Trophoblast cell (in vitro differentiated cells and primary cell): ENCODE results near the gene RPS6KA4.

ENCODE experiments used
- DNase-seq, 2 donors: peaks; one replicate each; pipeline ENCODE4 v3.0.0-alpha.2; 2016
- H2AFZ ChIP-seq: 2 replicates; pipeline ENCODE4 v1.6.1; 2013; ENCODE audit warnings: low read length, moderate library complexity, mild to moderate bottlenecking; ENCODE audit not compliant: insufficient read depth, poor library complexity
- H2AK5ac ChIP-seq: 2 replicates; pipeline ENCODE4 v1.6.1; 2013; ENCODE audit warnings: mild to moderate bottlenecking, low read length
- H2BK120ac ChIP-seq: 2 replicates; pipeline ENCODE4 v1.6.1; 2013; ENCODE audit warnings: low read length, mild to moderate bottlenecking, moderate library complexity; ENCODE audit not compliant: insufficient read depth, poor library complexity
- H2BK12ac ChIP-seq: 2 replicates; pipeline ENCODE4 v1.6.1; 2013; ENCODE audit warnings: mild to moderate bottlenecking, low read length, moderate library complexity
- H2BK5ac ChIP-seq: 2 replicates; pipeline ENCODE4 v1.6.1; 2013; ENCODE audit warnings: low read length, low read depth, moderate library complexity, mild to moderate bottlenecking; ENCODE audit not compliant: poor library complexity
- H3K14ac ChIP-seq: 2 replicates; pipeline ENCODE4 v1.6.1; 2013; ENCODE audit warnings: mild to moderate bottlenecking, low read length
- H3K18ac ChIP-seq: 2 replicates; pipeline ENCODE4 v1.6.1; 2013; ENCODE audit warnings: mild to moderate bottlenecking, low read length
- H3K23ac ChIP-seq: 2 replicates; pipeline ENCODE4 v1.6.1; 2013; ENCODE audit warnings: low read length
- H3K27ac ChIP-seq: 2 replicates; pipeline ENCODE4 v1.5.1; 2013; ENCODE audit warnings: low read depth, mild to moderate bottlenecking, inconsistent platforms, low read length, moderate library complexity
- H3K27me3 ChIP-seq: 2 replicates; pipeline ENCODE4 v1.6.1; 2013; ENCODE audit warnings: inconsistent platforms, mild to moderate bottlenecking, low read length, moderate library complexity; ENCODE audit not compliant: insufficient read depth
- H3K36me3 ChIP-seq, 2 experiments: 1 replicate in 1 of 2; 2 replicates in 1 of 2; pipeline ENCODE4 v1.6.1; 2013; ENCODE audit warnings: low read length in 2 of 2, mild to moderate bottlenecking in 2 of 2, moderate library complexity in 1 of 2; ENCODE audit not compliant: insufficient read depth in 2 of 2, control insufficient read depth in 1 of 2
- H3K4ac ChIP-seq: 2 replicates; pipeline ENCODE4 v1.6.1; 2013; ENCODE audit warnings: low read depth, mild to moderate bottlenecking, low read length, moderate library complexity
- H3K4me1 ChIP-seq, 2 experiments: 1 replicate in 1 of 2; 2 replicates in 1 of 2; pipeline ENCODE4 v1.6.1; 2013; ENCODE audit warnings: low read length in 2 of 2, mild to moderate bottlenecking in 2 of 2, moderate library complexity in 1 of 2; ENCODE audit not compliant: insufficient read depth in 2 of 2, control insufficient read depth in 1 of 2
- H3K4me2 ChIP-seq: 2 replicates; pipeline ENCODE4 v1.6.1; 2013; ENCODE audit warnings: inconsistent platforms, mild to moderate bottlenecking, low read length, moderate library complexity
- H3K4me3 ChIP-seq: 2 replicates; pipeline ENCODE4 v1.5.1; 2013; ENCODE audit warnings: mild to moderate bottlenecking, low read depth, low read length, inconsistent platforms
- H3K79me1 ChIP-seq: one replicate; pipeline ENCODE4 v1.6.1; 2013; ENCODE audit warnings: low read length
- H3K79me2 ChIP-seq: 2 replicates; pipeline ENCODE4 v1.6.1; 2013; ENCODE audit warnings: low read length, mild to moderate bottlenecking; ENCODE audit not compliant: control insufficient read depth, insufficient read depth, poor library complexity
- H3K9ac ChIP-seq: 2 replicates; pipeline ENCODE4 v1.6.1; 2013; ENCODE audit warnings: mild to moderate bottlenecking, low read length
- H3K9me3 ChIP-seq: 2 replicates; pipeline ENCODE4 v1.6.1; 2013; ENCODE audit warnings: low read depth, mild to moderate bottlenecking, control low read depth, inconsistent platforms, low read length; ENCODE audit not compliant: insufficient read depth
- H4K12ac ChIP-seq: 2 replicates; pipeline ENCODE4 v1.6.1; 2013; ENCODE audit warnings: low read depth, mild to moderate bottlenecking, low read length, moderate library complexity
- H4K8ac ChIP-seq: 2 replicates; pipeline ENCODE4 v1.6.1; 2013; ENCODE audit warnings: low read depth, mild to moderate bottlenecking, low read length, moderate library complexity
- H4K91ac ChIP-seq: one replicate; pipeline ENCODE4 v1.6.1; 2013; ENCODE audit warnings: low read depth, mild to moderate bottlenecking, low read length, moderate library complexity
- WGBS: extraction: QIAGEN DNeasy Blood & Tissue Kit; methylation state at CpG from one replicate; pipeline ENCODE4 v1.1.7; 2013; ENCODE audit warnings: missing lambda C conversion rate; ENCODE audit not compliant: insufficient read length, insufficient coverage; ENCODE audit errors: extremely low coverage; 5-methylcytosine and 5-hydroxymethylcytosine counted together

Gene RPS6KA4

DNA sequence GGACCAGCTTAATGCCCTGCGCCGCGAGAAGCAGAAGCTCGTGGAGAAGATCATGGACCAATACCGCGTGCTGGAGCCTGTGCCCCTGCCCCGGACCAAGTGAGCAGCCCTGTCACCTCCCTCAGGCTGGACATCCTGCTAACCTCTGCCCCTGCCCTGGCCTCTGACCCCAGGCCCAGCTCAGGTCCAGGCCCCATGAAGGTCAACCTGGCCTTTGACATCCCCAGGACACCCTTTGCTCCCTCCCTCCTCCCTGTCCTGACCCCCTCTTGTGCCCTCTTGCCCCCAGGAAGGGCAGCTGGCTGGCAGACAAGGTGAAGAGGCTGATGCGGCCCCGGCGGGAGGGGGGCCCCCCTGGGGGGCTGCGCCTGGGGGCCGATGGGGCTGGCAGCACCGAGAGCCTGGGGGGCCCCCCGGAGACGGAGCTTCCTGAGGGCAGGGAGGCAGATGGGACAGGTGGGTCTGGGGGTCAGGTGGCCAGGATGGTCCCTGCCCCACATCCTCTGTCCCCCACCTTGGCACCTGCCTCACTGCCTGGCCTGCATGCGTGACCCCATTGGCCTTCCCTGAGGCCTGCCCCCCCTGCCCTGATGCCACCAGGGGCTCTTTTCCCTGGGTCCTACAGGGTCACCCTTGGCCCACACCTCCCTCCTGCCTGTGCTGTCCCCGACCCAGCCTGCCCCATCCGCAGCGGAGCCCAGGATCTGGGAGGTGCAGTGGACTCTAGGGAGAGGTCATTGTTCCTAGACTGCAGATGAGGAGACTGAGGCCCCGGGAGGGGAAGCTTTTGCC lies 5.1 kb upstream of the RPS6KA4 start:
- Histone ChIP-seq H3K23ac (no peak overlapping the region), H3K27ac (no peak overlapping the region), H2BK120ac (no peak overlapping the region), H4K91ac (no peak overlapping the region), H3K79me2 (peaks cover 5% of the 10 kb centered on the region), H3K36me3 (no peaks in the 10 kb centered on the region), H3K27me3 (no peaks in the 10 kb centered on the region), H2BK5ac (no peak overlapping the region), H2AK5ac (no peak overlapping the region), H2BK12ac (no peak overlapping the region), H3K18ac (no peak overlapping the region), H3K4ac (no peak overlapping the region), H2AFZ (no peak overlapping the region), H3K9me3 (no peaks in the 10 kb centered on the region), H3K4me1 (peaks cover 25 to 28% of the 10 kb centered on the region in 2 experiments), H3K79me1 (peaks cover 24% of the 10 kb centered on the region), H4K12ac (no peak overlapping the region), H3K4me2 (no peak overlapping the region), H3K9ac (no peak overlapping the region), H3K14ac (no peak overlapping the region), H4K8ac (no peak overlapping the region), H3K4me3 (no peak overlapping the region)
- WGBS: no CpG with 5 or more reads among the region's 20 CpGs
- no peak for DNase-seq

- peak overlapping the region; percentile 84 for H2BK12ac ChIP-seq
- H3K4me3 ChIP-seq: no peak overlapping the region
- peak overlapping the region; percentile 54 for H4K12ac ChIP-seq
- peak overlapping the region; percentile 77 for H4K8ac ChIP-seq
- H3K79me2 ChIP-seq: peaks cover 11% of the 10 kb centered on the region
- H2BK5ac ChIP-seq: peak overlapping the region; percentile 55
- no peak overlapping the region for H3K23ac ChIP-seq
- H3K9ac ChIP-seq: no peak overlapping the region
- WGBS: no CpG with 5 or more reads among the region's 23 CpGs
- peak overlapping the region; percentile 81 for H3K18ac ChIP-seq
- peaks cover 29% of the 10 kb centered on the region for H3K79me1 ChIP-seq
- peak overlapping the region; percentile 65 for H3K4ac ChIP-seq
- DNase-seq: peak; percentile 74 to 85
- H4K91ac ChIP-seq: peak overlapping the region; percentile 83
- H3K27me3 ChIP-seq: no peaks in the 10 kb centered on the region
- peak overlapping the region; percentile 17 for H3K4me2 ChIP-seq
- H2BK120ac ChIP-seq: peak overlapping the region; percentile 79
- peaks cover 3% of the 10 kb centered on the region for H3K9me3 ChIP-seq
- peak overlapping the region; percentile 61 for H2AK5ac ChIP-seq
- H3K27ac ChIP-seq: peak overlapping the region; percentile 14
- H3K36me3 ChIP-seq: peaks cover 0 to 4% of the 10 kb centered on the region in 2 experiments
- H3K4me1 ChIP-seq: peaks cover 33 to 39% of the 10 kb centered on the region in 2 experiments
- peak overlapping the region; percentile 67 for H3K14ac ChIP-seq
- peak overlapping the region; percentile 57 for H2AFZ ChIP-seq
Measured at GRCh38 chr11:64355078-64355940, 3.7 kb upstream of the RPS6KA4 start.

DNA sequence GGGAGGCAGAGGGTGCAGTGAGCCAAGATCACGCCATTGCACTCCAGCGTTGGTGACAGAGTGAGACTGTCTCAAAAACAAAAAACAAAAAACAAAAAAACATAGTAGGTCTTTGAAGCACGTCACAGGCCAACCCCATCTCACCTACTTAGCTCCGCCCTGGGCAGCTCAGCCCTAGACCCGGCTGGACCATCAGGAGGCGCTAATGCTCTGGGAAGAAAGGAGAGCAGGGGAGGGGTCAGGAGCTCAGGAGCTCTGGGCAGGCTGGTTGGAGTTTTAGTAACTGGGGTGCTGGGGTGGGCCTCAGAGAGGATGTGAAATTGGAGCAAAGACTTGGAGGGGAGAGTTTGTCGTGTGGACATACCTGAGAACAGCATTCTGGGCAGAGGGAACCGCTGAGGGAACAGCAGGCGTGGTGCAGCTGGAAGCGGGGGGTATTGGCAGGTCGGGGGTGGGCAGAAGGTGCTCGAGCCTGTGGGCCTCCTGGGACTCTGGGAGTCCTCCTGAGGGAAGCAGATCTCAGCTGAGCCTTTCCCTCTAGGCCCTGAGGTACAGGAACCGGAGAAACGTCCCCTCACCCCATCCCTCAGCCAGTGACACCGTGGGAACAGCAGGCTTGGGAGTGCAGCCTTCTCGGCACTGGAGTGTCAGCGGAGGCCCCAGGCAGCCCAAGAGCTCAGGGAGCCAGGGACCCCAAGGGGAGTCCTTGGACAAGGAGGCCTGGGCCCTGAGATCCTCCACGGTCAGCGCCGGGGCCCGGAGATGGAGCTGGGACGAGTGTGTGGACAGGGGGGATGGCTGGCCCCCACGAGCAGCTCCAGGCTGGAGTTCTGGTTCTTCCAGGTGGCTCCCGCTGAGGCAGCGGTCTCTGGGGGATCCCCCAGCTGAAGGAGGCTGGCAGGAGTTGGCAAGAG lies 2.2 kb upstream of the RPS6KA4 start:
- Histone ChIP-seq H4K12ac (peak overlapping the region; percentile 9), H2BK12ac (peak overlapping the region; percentile 31), H4K91ac (peak overlapping the region; percentile 88), H2BK120ac (peak overlapping the region; percentile 76), H2AK5ac (peak overlapping the region; percentile 96), H3K9ac (no peak overlapping the region), H3K79me1 (peaks cover 29% of the 10 kb centered on the region), H3K14ac (peak overlapping the region; percentile 57), H3K4ac (no peak overlapping the region), H3K4me2 (no peak overlapping the region), H3K79me2 (peaks cover 11% of the 10 kb centered on the region), H3K27me3 (no peaks in the 10 kb centered on the region), H2AFZ (no peak overlapping the region), H3K4me1 (peaks cover 37 to 41% of the 10 kb centered on the region in 2 experiments), H3K18ac (peak overlapping the region; percentile 47), H4K8ac (peak overlapping the region; percentile 33), H3K27ac (peak overlapping the region; percentile 6), H3K23ac (no peak overlapping the region), H2BK5ac (peak overlapping the region; percentile 2), H3K36me3 (peaks cover 10 to 14% of the 10 kb centered on the region in 2 experiments), H3K9me3 (peaks cover 3% of the 10 kb centered on the region), H3K4me3 (no peak overlapping the region)
- DNase-seq: peak; percentile 67 to 73
- no CpG with 5 or more reads among the region's 25 CpGs for WGBS

GRCh38 chr11:64357446-64357845 lies 1.5 kb upstream of the RPS6KA4 start:
- Histone ChIP-seq H3K18ac (peak overlapping the region; percentile 47), H4K8ac (peak overlapping the region; percentile 33), H2BK12ac (peak overlapping the region; percentile 31), H4K12ac (peak overlapping the region; percentile 9), H3K9ac (no peak overlapping the region), H2BK120ac (peak overlapping the region; percentile 76), H2BK5ac (peak overlapping the region; percentile 14), H4K91ac (peak overlapping the region; percentile 88), H3K27ac (no peak overlapping the region), H3K14ac (peak overlapping the region; percentile 57), H3K36me3 (peaks cover 17 to 21% of the 10 kb centered on the region in 2 experiments), H3K4me3 (no peak overlapping the region), H3K27me3 (no peaks in the 10 kb centered on the region), H3K79me1 (peaks cover 29% of the 10 kb centered on the region), H3K4me1 (peaks cover 37 to 41% of the 10 kb centered on the region in 2 experiments), H3K79me2 (peaks cover 11% of the 10 kb centered on the region), H2AFZ (no peak overlapping the region), H3K23ac (no peak overlapping the region), H3K9me3 (peaks cover 3% of the 10 kb centered on the region), H2AK5ac (peak overlapping the region; percentile 96), H3K4ac (peak overlapping the region; percentile 8), H3K4me2 (no peak overlapping the region)
- DNase-seq: no peak
- no CpG with 5 or more reads among the region's 6 CpGs for WGBS
